Putamen (tissue), 1 donor: Measurements from ENCODE around the gene GLYATL1B.
"Not testable (repeated sequence)": the region's sequence is repeated elsewhere in the genome, so short reads cannot be mapped to it uniquely, and the experiment has no call there.

ENCODE experiments used
- DNase-seq: peaks from one replicate; pipeline ENCODE4 v3.0.0-alpha.2; 2016; ENCODE audit warnings: low spot score

Gene GLYATL1B

GRCh38 chr11:59086007-59086406, at the start of gene GLYATL1B:
Gene GLYATL1B (plus strand): TSS chr11:59086307. CDS start chr11:59086307, 0 bp downstream.
- DNase-seq, result not testable (repeated sequence)

GRCh38 chr11:59036542-59036941, 49.6 kb upstream of the GLYATL1B start:
- not testable (repeated sequence) for DNase-seq

- DNase-seq, result not testable (repeated sequence)
Measured at GRCh38 chr11:59037434-59037833, 48.7 kb upstream of the GLYATL1B start.

GRCh38 chr11:59040607-59041006, 45.5 kb upstream of the GLYATL1B start:
- no peak for DNase-seq

GRCh38 chr11:59051383-59051782, 34.7 kb upstream of the GLYATL1B start:
- DNase-seq, result not testable (repeated sequence)

GRCh38 chr11:59052355-59052754, 33.8 kb upstream of the GLYATL1B start:
- not testable (repeated sequence) for DNase-seq

- peak; percentile 34 for DNase-seq
Measured at GRCh38 chr11:59053387-59053786, 32.7 kb upstream of the GLYATL1B start.

GRCh38 chr11:59058120-59059033, 27.7 kb upstream of the GLYATL1B start:
- DNase-seq, result peak; percentile 47

GRCh38 chr11:59060096-59060495, 26.0 kb upstream of the GLYATL1B start:
- DNase-seq, result not testable (repeated sequence)

GRCh38 chr11:59062602-59063529, 23.2 kb upstream of the GLYATL1B start:
- no peak for DNase-seq

GRCh38 chr11:59063996-59064727, 21.9 kb upstream of the GLYATL1B start:
- not testable (repeated sequence) for DNase-seq

- no peak for DNase-seq
Measured at GRCh38 chr11:59069087-59069486, 17.0 kb upstream of the GLYATL1B start.

GRCh38 chr11:59076876-59077571, 9.1 kb upstream of the GLYATL1B start:
- DNase-seq, result no peak

GRCh38 chr11:59078435-59078834, 7.7 kb upstream of the GLYATL1B start:
- no peak for DNase-seq

- no peak for DNase-seq
Measured at GRCh38 chr11:59079086-59079485, 7.0 kb upstream of the GLYATL1B start.

- not testable (repeated sequence) for DNase-seq
Measured at GRCh38 chr11:59080421-59080820, 5.7 kb upstream of the GLYATL1B start.

GRCh38 chr11:59081430-59082020, 4.6 kb upstream of the GLYATL1B start:
- not testable (repeated sequence) for DNase-seq

GRCh38 chr11:59088162-59088561, 2.1 kb downstream of the GLYATL1B start:
- DNase-seq, result no peak

GRCh38 chr11:59093576-59093975, 7.5 kb downstream of the GLYATL1B start:
- not testable (repeated sequence) for DNase-seq

GRCh38 chr11:59095225-59095624, 9.1 kb downstream of the GLYATL1B start:
- not testable (repeated sequence) for DNase-seq
